Cardiac atrium fibroblast (primary cell): ENCODE measurements around the gene ABL1. TPM values are rescaled to one million over a fixed set of nuclear protein-coding genes. Genes with fewer than 3 reads are reported as not detected.

ENCODE experiments used
- total RNA-seq: library from RNA; depleted of rRNA; stranded (reverse); fragments of >200 nt; gene quantifications from 2 replicates; pipeline ENCODE4 v1.2.3, GENCODE V29; 2015

Gene ABL1
- 56.3 and 61.4 TPM in 2 replicates for total RNA-seq

DNA sequence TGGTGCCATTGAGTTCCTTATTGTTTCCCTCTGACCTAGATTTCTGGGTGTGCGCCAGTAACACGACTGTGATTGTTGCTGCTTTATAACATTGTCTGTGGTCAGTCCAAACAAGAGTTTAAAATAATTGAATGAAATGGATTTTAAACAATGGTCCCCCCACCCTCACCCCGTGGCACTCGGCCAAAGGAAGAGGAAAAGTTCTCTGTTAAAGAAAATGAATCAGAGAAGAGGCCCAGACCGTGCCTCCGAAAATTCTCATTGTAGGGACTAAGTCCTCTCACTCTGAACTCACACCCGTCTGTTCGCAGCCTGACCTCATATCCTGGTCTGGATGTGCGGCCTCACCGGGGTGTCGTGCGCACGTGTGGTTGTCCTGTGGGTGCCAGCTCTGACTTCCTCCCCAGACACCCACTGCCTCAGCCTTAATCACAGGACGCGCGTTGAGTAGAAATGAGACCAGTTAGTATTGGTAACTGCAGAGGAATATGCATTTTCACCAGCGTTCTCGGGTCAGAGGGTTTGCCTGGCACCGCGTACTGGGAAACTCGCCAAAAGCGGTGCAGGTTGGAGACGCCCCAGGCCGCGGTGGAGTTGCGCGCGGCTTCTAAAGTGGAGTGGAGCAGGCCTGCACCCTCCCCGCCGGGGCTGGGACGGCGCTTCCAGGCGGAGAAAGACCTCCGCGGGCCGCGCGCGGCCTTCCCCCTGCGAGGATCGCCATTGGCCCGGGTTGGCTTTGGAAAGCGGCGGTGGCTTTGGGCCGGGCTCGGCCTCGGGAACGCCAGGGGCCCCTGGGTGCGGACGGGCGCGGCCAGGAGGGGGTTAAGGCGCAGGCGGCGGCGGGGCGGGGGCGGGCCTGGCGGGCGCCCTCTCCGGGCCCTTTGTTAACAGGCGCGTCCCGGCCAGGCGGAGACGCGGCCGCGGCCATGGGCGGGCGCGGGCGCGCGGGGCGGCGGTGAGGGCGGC is at the start of gene ABL1:
Gene ABL1, plus strand, starts transcription at position 884 of the 966 bp plus-strand sequence. CDS start 193 bp downstream, outside the sequence.

DNA sequence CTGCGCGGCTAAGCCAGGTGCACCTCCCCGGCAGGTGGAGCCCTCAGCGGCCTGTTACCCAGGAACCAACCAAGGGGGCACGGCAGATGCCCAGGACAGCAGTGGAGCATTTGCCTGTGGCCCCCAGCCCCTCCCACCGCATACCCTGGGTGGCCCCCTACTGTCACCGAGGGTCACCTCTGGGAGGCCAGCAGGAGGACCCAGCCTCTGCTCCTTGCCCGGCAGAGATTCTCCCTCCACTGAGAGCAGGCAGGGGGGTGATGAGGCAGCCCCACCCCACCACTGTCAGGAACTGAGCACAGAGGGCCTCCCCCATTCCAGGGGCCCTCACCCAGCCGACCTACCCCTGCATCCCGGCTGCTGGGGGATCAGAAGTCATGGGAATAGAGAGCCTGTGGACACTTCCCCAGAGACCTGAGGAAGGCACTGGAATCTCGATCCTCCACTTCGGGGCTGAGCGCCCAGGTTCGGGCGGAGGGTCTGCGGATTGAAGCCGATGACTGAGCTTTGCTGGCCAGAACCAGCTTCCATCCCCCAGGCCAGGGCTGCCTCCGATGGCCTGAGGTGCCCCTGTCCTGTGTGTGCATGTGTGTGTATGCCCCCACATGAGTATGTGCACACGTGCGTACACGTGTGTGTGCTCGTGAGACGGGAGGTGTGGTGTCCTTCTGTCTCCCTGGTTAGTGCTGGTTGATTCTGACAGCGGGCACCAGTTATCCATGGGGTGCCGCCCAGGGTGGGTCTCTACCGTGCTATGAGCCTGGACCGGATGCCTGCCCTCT is 61.4 kb downstream of the ABL1 start, which contains the start of gene QRFP:
Gene QRFP, minus strand, starts transcription at position 580 of the 782 bp plus-strand sequence. CDS start 2,974 bp downstream, outside the sequence.

Other genes with a start within 250 kb of the ABL1 start
- 0.32 TPM in 1 of 2 replicates, not detected in the other for gene PRDM12, start 170.7 kb upstream of the ABL1 start, total RNA-seq
- gene EXOSC2, start 141.5 kb upstream of the ABL1 start, total RNA-seq, result 15.7 and 23.0 TPM in 2 replicates
- not detected in 2 replicates for gene QRFP, start 61.6 kb downstream of the ABL1 start, total RNA-seq
- 0.36 and 0.65 TPM in 2 replicates for gene FIBCD1, start 104.0 kb downstream of the ABL1 start, total RNA-seq
- not detected in 2 replicates for gene LAMC3, start 173.9 kb downstream of the ABL1 start, total RNA-seq